Chondrocyte (in vitro differentiated cells): ENCODE data around the gene PRIM1. TPM values are rescaled to one million over a fixed set of nuclear protein-coding genes. Genes with fewer than 3 reads are reported as not detected.

ENCODE experiments used
- DNase-seq: peaks from one replicate; pipeline ENCODE4 v3.0.0; 2021; ENCODE audit warnings: mixed read lengths, low spot score
- H3K27ac Mint-ChIP-seq: one replicate; pipeline ENCODE4 v1.8.0; 2021; ENCODE audit warnings: mild to moderate bottlenecking, moderate library complexity, mixed read lengths; ENCODE audit not compliant: unreplicated experiment
- H3K27me3 Mint-ChIP-seq: 2 replicates; pipeline ENCODE4 v1.8.0; 2021; ENCODE audit warnings: low read depth, mixed read lengths
- H3K36me3 Mint-ChIP-seq: 2 replicates; pipeline ENCODE4 v1.8.0; 2021; ENCODE audit warnings: low read depth, mixed read lengths
- H3K4me1 Mint-ChIP-seq: 2 replicates; pipeline ENCODE4 v1.8.0; 2021; ENCODE audit warnings: low read depth, mild to moderate bottlenecking, mixed read lengths
- H3K4me3 Mint-ChIP-seq: one replicate; pipeline ENCODE4 v1.8.0; 2021; ENCODE audit warnings: mild to moderate bottlenecking, moderate library complexity, mixed read lengths; ENCODE audit not compliant: unreplicated experiment
- H3K9me3 Mint-ChIP-seq: 2 replicates; pipeline ENCODE4 v1.8.0; 2021; ENCODE audit warnings: low read depth, mixed read lengths
- CTCF ChIP-seq: fragments of 200-600 bp; sonication (generic); IDR thresholded peaks from 2 replicates; pipeline ENCODE4 v1.5.0; 2021; ENCODE audit warnings: antibody characterized with exemption, mild to moderate bottlenecking, moderate library complexity
- total RNA-seq: library from RNA; stranded (reverse); gene quantifications from 3 replicates; pipeline ENCODE4 v1.2.1, GENCODE V29; 2021

The PRIM1 gene
- total RNA-seq, 1 donor from 2014 or later: 3.5 TPM

- H3K4me1 Mint-ChIP-seq: peaks cover 68% of the 10 kb centered on the region
- peaks cover 26% of the 10 kb centered on the region for H3K36me3 Mint-ChIP-seq
- no peak overlapping the region for H3K4me3 Mint-ChIP-seq
Measured at GRCh38 chr12:56721216-56721615, 30.9 kb downstream of the PRIM1 start.

GRCh38 chr12:56720731-56721151 lies 31.4 kb downstream of the PRIM1 start:
- Mint-ChIP-seq H3K27me3 (no peaks in the 10 kb centered on the region), H3K4me3 (no peak overlapping the region), H3K36me3 (peaks cover 30% of the 10 kb centered on the region), H3K9me3 (no peaks in the 10 kb centered on the region), H3K4me1 (peaks cover 69% of the 10 kb centered on the region), H3K27ac (peak overlapping the region; percentile 82)
- no peak for DNase-seq
- TF ChIP-seq CTCF: no peak

More at GRCh38 chr12:56721216-56721615, 30.9 kb downstream of the PRIM1 start:
- H3K9me3 Mint-ChIP-seq: no peaks in the 10 kb centered on the region
- no peak for DNase-seq
- peak overlapping the region; percentile 60 for H3K27ac Mint-ChIP-seq
- no peak for TF ChIP-seq CTCF
- no peaks in the 10 kb centered on the region for H3K27me3 Mint-ChIP-seq

- TF ChIP-seq CTCF: no peak
- no peaks in the 10 kb centered on the region for H3K27me3 Mint-ChIP-seq
- peaks cover 66% of the 10 kb centered on the region for H3K4me1 Mint-ChIP-seq
- H3K27ac Mint-ChIP-seq: peak overlapping the region; percentile 50
- no peak overlapping the region for H3K4me3 Mint-ChIP-seq
- H3K9me3 Mint-ChIP-seq: no peaks in the 10 kb centered on the region
- DNase-seq: no peak
- peaks cover 36% of the 10 kb centered on the region for H3K36me3 Mint-ChIP-seq
Measured at GRCh38 chr12:56719056-56719455, 33.1 kb downstream of the PRIM1 start.

- no peaks in the 10 kb centered on the region for H3K9me3 Mint-ChIP-seq
- no peak for TF ChIP-seq CTCF
- H3K4me1 Mint-ChIP-seq: peaks cover 62% of the 10 kb centered on the region
- H3K27me3 Mint-ChIP-seq: no peaks in the 10 kb centered on the region
- peak overlapping the region; percentile 50 for H3K27ac Mint-ChIP-seq
- DNase-seq: no peak
- peaks cover 37% of the 10 kb centered on the region for H3K36me3 Mint-ChIP-seq
- H3K4me3 Mint-ChIP-seq: no peak overlapping the region
Measured at GRCh38 chr12:56718636-56719035, 33.5 kb downstream of the PRIM1 start.

GRCh38 chr12:56718149-56718548 lies 34.0 kb downstream of the PRIM1 start:
- no peak for TF ChIP-seq CTCF
- no peaks in the 10 kb centered on the region for H3K27me3 Mint-ChIP-seq
- peak; percentile 24 for DNase-seq
- H3K4me1 Mint-ChIP-seq: peaks cover 57% of the 10 kb centered on the region
- no peaks in the 10 kb centered on the region for H3K9me3 Mint-ChIP-seq
- H3K4me3 Mint-ChIP-seq: no peak overlapping the region
- no peak overlapping the region for H3K27ac Mint-ChIP-seq
- peaks cover 41% of the 10 kb centered on the region for H3K36me3 Mint-ChIP-seq
